SH-SY5Y (cell line): Measurements from ENCODE around the gene SHB.

Source experiments
- GATA2 ChIP-seq: IDR thresholded peaks from 2 replicates; pipeline ENCODE4 v1.6.1; 2011; ENCODE audit warnings: mild to moderate bottlenecking, low read depth, low read length
- GATA3 ChIP-seq: IDR thresholded peaks from 2 replicates; pipeline ENCODE4 v1.6.1; 2011; ENCODE audit warnings: low read depth, mild to moderate bottlenecking, low read length, moderate library complexity

GRCh38 chr9:38075272-38075671, 6.2 kb upstream of the SHB start:
- TF ChIP-seq GATA2 = no peak
- TF ChIP-seq GATA3 = no peak
